Colonic mucosa (tissue), 4 donors: ENCODE results near the gene TWSG1. TPM values are rescaled to one million over a fixed set of nuclear protein-coding genes. Genes with fewer than 3 reads are reported as not detected.

Source experiments
- DNase-seq: peaks from one replicate; pipeline ENCODE4 v3.0.0-alpha.2; 2020
- H3K27ac ChIP-seq: fragments of 200-600 bp; one replicate; pipeline ENCODE4 v1.8.0; 2021
- H3K27me3 ChIP-seq: fragments of 200-600 bp; one replicate; pipeline ENCODE4 v1.8.0; 2021
- H3K36me3 ChIP-seq: fragments of 200-600 bp; one replicate; pipeline ENCODE4 v1.8.0; 2021
- H3K4me1 ChIP-seq: fragments of 200-600 bp; one replicate; pipeline ENCODE4 v1.8.0; 2021; ENCODE audit warnings: mild to moderate bottlenecking
- H3K4me3 ChIP-seq: fragments of 200-600 bp; one replicate; pipeline ENCODE4 v1.8.0; 2021
- H3K9ac ChIP-seq, 2 donors: one replicate each; pipeline ENCODE4 v1.7.0; 2013; ENCODE audit warnings: control low read depth in 2 of 2, low read depth in 2 of 2, low read length in 2 of 2
- H3K9me3 ChIP-seq: fragments of 200-600 bp; one replicate; pipeline ENCODE4 v1.8.0; 2021
- CTCF ChIP-seq: fragments of 200-600 bp; IDR thresholded peaks from one replicate; pipeline ENCODE4 v1.8.0; 2022; ENCODE audit warnings: antibody characterized with exemption, mild to moderate bottlenecking
- intact Hi-C: fragments of 100-400 bp; cut with DNase I; formaldehyde crosslinking; loops from one replicate; pipeline ENCODE4 v1.14.1; 2022
- total RNA-seq, 2 donors: library from RNA; stranded (reverse); fragmentation: NEBNext Ultra II Directional in 1 of 2; extraction: Animal tissue kit (Norgen Biotek cat#: 25700) in 1 of 2; gene quantifications; one replicate each; pipeline ENCODE4 v1.2.1, GENCODE V29; 2021
- donor health status: healthy.
- donor health status: DM: no; HTN: no; CAD: no.
- donor health status: DM: no; HTN: no; CAD: no.

Gene TWSG1
- total RNA-seq, 2 donors from 2014 or later, result 14.1 to 25.1 TPM

- Histone ChIP-seq H3K4me1 (no peaks in the 10 kb centered on the region), H3K36me3 (no peaks in the 10 kb centered on the region), H3K27me3 (no peaks in the 10 kb centered on the region), H3K27ac (no peak overlapping the region), H3K9me3 (no peaks in the 10 kb centered on the region), H3K4me3 (no peak overlapping the region), H3K9ac (no peak overlapping the region)
- no peak for TF ChIP-seq CTCF
- intact Hi-C loops, result no loop called here
- DNase-seq, result no peak
Observed at GRCh38 chr18:9405977-9406376, 71.4 kb downstream of the TWSG1 start.

- H3K9ac ChIP-seq, result no peak overlapping the region
- no peaks in the 10 kb centered on the region for H3K36me3 ChIP-seq
- intact Hi-C loops, result no loop called here
- H3K4me1 ChIP-seq, result no peaks in the 10 kb centered on the region
- no peaks in the 10 kb centered on the region for H3K27me3 ChIP-seq
- DNase-seq, result no peak
- H3K4me3 ChIP-seq, result no peak overlapping the region
- no peak overlapping the region for H3K27ac ChIP-seq
- TF ChIP-seq CTCF, result no peak
- H3K9me3 ChIP-seq, result no peaks in the 10 kb centered on the region
Observed at GRCh38 chr18:9410515-9410914, 75.9 kb downstream of the TWSG1 start.

- TF ChIP-seq CTCF, result no peak
- H3K27ac ChIP-seq, result no peak overlapping the region
- H3K9me3 ChIP-seq, result no peaks in the 10 kb centered on the region
- H3K4me3 ChIP-seq, result no peak overlapping the region
- no peaks in the 10 kb centered on the region for H3K27me3 ChIP-seq
- no peak overlapping the region for H3K9ac ChIP-seq
- no peaks in the 10 kb centered on the region for H3K4me1 ChIP-seq
- no peak for DNase-seq
- H3K36me3 ChIP-seq, result no peaks in the 10 kb centered on the region
- intact Hi-C loops, result no loop called here
Observed at GRCh38 chr18:9413576-9413975, 79.0 kb downstream of the TWSG1 start.

- H3K9me3 ChIP-seq, result no peaks in the 10 kb centered on the region
- no peak for DNase-seq
- no peaks in the 10 kb centered on the region for H3K4me1 ChIP-seq
- H3K36me3 ChIP-seq, result no peaks in the 10 kb centered on the region
- intact Hi-C loops, result no loop called here
- no peak overlapping the region for H3K9ac ChIP-seq
- no peaks in the 10 kb centered on the region for H3K27me3 ChIP-seq
- no peak overlapping the region for H3K4me3 ChIP-seq
- no peak overlapping the region for H3K27ac ChIP-seq
- TF ChIP-seq CTCF, result no peak
Observed at GRCh38 chr18:9416563-9417072, 82.0 kb downstream of the TWSG1 start.

- H3K27me3 ChIP-seq, result no peaks in the 10 kb centered on the region
- no peaks in the 10 kb centered on the region for H3K9me3 ChIP-seq
- TF ChIP-seq CTCF, result no peak
- no peaks in the 10 kb centered on the region for H3K36me3 ChIP-seq
- no peak overlapping the region for H3K9ac ChIP-seq
- H3K27ac ChIP-seq, result no peak overlapping the region
- H3K4me3 ChIP-seq, result no peak overlapping the region
- H3K4me1 ChIP-seq, result no peaks in the 10 kb centered on the region
- intact Hi-C loops, result no loop called here
- no peak for DNase-seq
Observed at GRCh38 chr18:9417073-9417851, 82.7 kb downstream of the TWSG1 start.
